Kidney (tissue), 14 donors: Measurements from ENCODE around the gene FLT4. TPM values are rescaled to one million over a fixed set of nuclear protein-coding genes. Genes with fewer than 3 reads are reported as not detected.

Source experiments
- DNase-seq, 5 donors: peaks; one replicate each; pipeline ENCODE4 v3.0.0-alpha.2; 2013 to 2020
- FAIRE-seq: peaks from 2 replicates; lab custom pipeline; 2012; peaks lifted over from hg19 to GRCh38; lab: Jason Lieb, UNC
- H3K27ac ChIP-seq, 2 donors: one replicate each; pipeline ENCODE4 v1.7.0; 2013; ENCODE audit warnings: low read depth in 2 of 2, low read length in 2 of 2, inconsistent platforms in 1 of 2
- H3K27me3 ChIP-seq: one replicate; pipeline ENCODE4 v1.7.1; 2013; ENCODE audit warnings: low read length, inconsistent platforms; ENCODE audit not compliant: control insufficient read depth, insufficient read depth
- H3K36me3 ChIP-seq, 3 donors: one replicate each; pipeline versions ENCODE4 v1.7.0 to v1.7.1; 2013; ENCODE audit warnings: low read length in 3 of 3, control low read depth in 1 of 3, inconsistent platforms in 1 of 3; ENCODE audit not compliant: insufficient read depth in 3 of 3, control insufficient read depth in 2 of 3
- H3K4me1 ChIP-seq, 3 donors: one replicate each; pipeline versions ENCODE4 v1.7.0 to v1.7.1; 2013; ENCODE audit warnings: low read length in 3 of 3, inconsistent platforms in 1 of 3, low read depth in 1 of 3; ENCODE audit not compliant: control insufficient read depth in 2 of 3, insufficient read depth in 2 of 3
- H3K4me3 ChIP-seq, 3 donors: one replicate each; pipeline versions ENCODE4 v1.7.0 to v1.8.1; 2013; ENCODE audit warnings: low read length in 3 of 3, control low read depth in 1 of 3, inconsistent platforms in 1 of 3
- H3K9ac ChIP-seq, 3 donors: one replicate each; pipeline versions ENCODE4 v1.7.0 to v1.7.1; 2013; ENCODE audit warnings: low read length in 3 of 3, control low read depth in 1 of 3, inconsistent platforms in 1 of 3
- H3K9me3 ChIP-seq, 3 donors: one replicate each; pipeline versions ENCODE4 v1.7.0 to v1.7.1; 2013; ENCODE audit warnings: low read length in 3 of 3, control low read depth in 1 of 3, inconsistent platforms in 1 of 3; ENCODE audit not compliant: control insufficient read depth in 2 of 3, insufficient read depth in 1 of 3
- CTCF ChIP-seq: IDR thresholded peaks from 3 replicates; pipeline ENCODE4 v1.5.1; 2012; ENCODE audit warnings: mild to moderate bottlenecking, moderate library complexity, borderline replicate concordance; ENCODE audit not compliant: insufficient read depth; ENCODE audit errors: extremely low read depth
- intact Hi-C: fragments of 100-400 bp; cut with DNase I; formaldehyde crosslinking; loops from one replicate; pipeline ENCODE4 v1.11.1; 2022
- polyA plus RNA-seq: library from polyadenylated mRNA; stranded (reverse); fragments of 350-450 nt; fragmentation: Illumina TruSeq; extraction: RNeasy Lipid Tissue Mini Kit (QIAGEN cat#74804); gene quantifications from one replicate; pipeline ENCODE4 v1.2.3, GENCODE V29; 2014; ENCODE audit warnings: low read depth, low replicate concordance; ENCODE audit not compliant: insufficient read depth
- total RNA-seq: library from RNA; stranded (reverse); fragmentation: NEBNext Ultra II Directional; extraction: Animal tissue kit (Norgen Biotek cat#: 25700); gene quantifications from one replicate; pipeline ENCODE4 v1.2.1, GENCODE V29; 2021
- donor health status: control.
- donor health status: control.
- donor health status: control.
- donor health status: control.
- donor health status: control.
- donor health status: DM: yes; HTN: yes; CAD: no.
- donor health status: Normal renal cell carcinoma (clear cell type).

FLT4 gene
- total and polyA plus RNA-seq, 2 donors from 2014 or later, result 6.9 to 29.4 TPM

- FAIRE-seq (no peak), DNase-seq (peak in 1 of 5 donors; percentile 2)
Measured at GRCh38 chr5:180642779-180643178, 6.6 kb downstream of the FLT4 start.

GRCh38 chr5:180642181-180642775, 7.1 kb downstream of the FLT4 start:
- DNase-seq (peak in 2 of 5 donors; percentile 4 to 30), FAIRE-seq (no peak)
- Histone ChIP-seq H3K36me3 (no peaks in the 10 kb centered on the region), H3K4me1 (peaks cover 0 to 8% (median 0%) of the 10 kb centered on the region in 3 donors), H3K27me3 (no peaks in the 10 kb centered on the region), H3K9ac (no peak overlapping the region), H3K4me3 (no peak overlapping the region), H3K9me3 (no peaks in the 10 kb centered on the region), H3K27ac (no peak overlapping the region)
- TF ChIP-seq CTCF, result no peak
- intact Hi-C loops, result no loop called here

More at GRCh38 chr5:180642779-180643178, 6.6 kb downstream of the FLT4 start:
- Histone ChIP-seq H3K27ac (no peak overlapping the region), H3K9ac (no peak overlapping the region), H3K4me3 (no peak overlapping the region), H3K9me3 (no peaks in the 10 kb centered on the region), H3K27me3 (no peaks in the 10 kb centered on the region), H3K4me1 (peaks cover 0 to 8% (median 0%) of the 10 kb centered on the region in 3 donors), H3K36me3 (no peaks in the 10 kb centered on the region)
- TF ChIP-seq CTCF, result no peak
- intact Hi-C loops, result no loop called here

- Histone ChIP-seq H3K9ac (no peak overlapping the region), H3K4me3 (no peak overlapping the region), H3K4me1 (peaks cover 0 to 4% (median 0%) of the 10 kb centered on the region in 3 donors), H3K27me3 (no peaks in the 10 kb centered on the region), H3K9me3 (no peaks in the 10 kb centered on the region), H3K27ac (no peak overlapping the region), H3K36me3 (no peaks in the 10 kb centered on the region)
- FAIRE-seq (no peak), DNase-seq (peak in 1 of 5 donors; percentile 1)
- no peak for TF ChIP-seq CTCF
- intact Hi-C loops, result no loop called here
Measured at GRCh38 chr5:180641566-180641900, 7.9 kb downstream of the FLT4 start.
